ENCODE results near the gene OPCML.

The OPCML gene

GRCh38 chr11:132821499-132821898, 710.8 kb downstream of the OPCML start:
- DNase-seq: no peak

GRCh38 chr11:132821014-132821413, 711.3 kb downstream of the OPCML start:
- no peak for DNase-seq

GRCh38 chr11:132818951-132819350, 713.4 kb downstream of the OPCML start:
- no peak for DNase-seq

GRCh38 chr11:132817387-132817786, 714.9 kb downstream of the OPCML start:
- DNase-seq: no peak

- DNase-seq: no peak
These were observed 717.9 kb downstream of the OPCML start for GRCh38 chr11:132814410-132814809.

- no peak for DNase-seq
These were observed 720.7 kb downstream of the OPCML start for GRCh38 chr11:132811649-132812048.

GRCh38 chr11:132809070-132809469, 723.2 kb downstream of the OPCML start:
- DNase-seq: no peak

GRCh38 chr11:132804258-132804657, 728.0 kb downstream of the OPCML start:
- DNase-seq: no peak

GRCh38 chr11:132803436-132803835, 728.9 kb downstream of the OPCML start:
- no peak for DNase-seq

GRCh38 chr11:132802947-132803346, 729.4 kb downstream of the OPCML start:
- DNase-seq: no peak

- no peak for DNase-seq
These were observed 738.5 kb downstream of the OPCML start for GRCh38 chr11:132793831-132794230.

- no peak for DNase-seq
These were observed 739.8 kb downstream of the OPCML start for GRCh38 chr11:132792341-132793140.

GRCh38 chr11:132790971-132791370, 741.3 kb downstream of the OPCML start:
- no peak for DNase-seq

- DNase-seq: no peak
These were observed 741.8 kb downstream of the OPCML start for GRCh38 chr11:132790466-132790865.

GRCh38 chr11:132788816-132789325, 743.4 kb downstream of the OPCML start:
- no peak for DNase-seq

- DNase-seq: no peak
These were observed 746.4 kb downstream of the OPCML start for GRCh38 chr11:132785878-132786277.

- no peak for DNase-seq
These were observed 747.9 kb downstream of the OPCML start for GRCh38 chr11:132784441-132784840.

- no peak for DNase-seq
These were observed 750.2 kb downstream of the OPCML start for GRCh38 chr11:132782102-132782501.

- DNase-seq: no peak
These were observed 752.3 kb downstream of the OPCML start for GRCh38 chr11:132780046-132780445.

GRCh38 chr11:132779497-132779896, 752.8 kb downstream of the OPCML start:
- no peak for DNase-seq

- DNase-seq: no peak
These were observed 755.0 kb downstream of the OPCML start for GRCh38 chr11:132777067-132777975.

GRCh38 chr11:132773751-132774150, 758.5 kb downstream of the OPCML start:
- no peak for DNase-seq

GRCh38 chr11:132772703-132773545, 759.4 kb downstream of the OPCML start:
- no peak for DNase-seq

All from CD4-positive, alpha-beta T cell treated with Interleukin-4 for 1 hour (primary cell).